Upper lobe of left lung (tissue), 4 donors: ENCODE data around the gene EML4.

Experiments
- CTCF ChIP-seq, 6 experiments: fragments of 450-650 bp in 4 of 6; fragments of 200-600 bp in 2 of 6; sonication (generic) in 2 of 6; IDR thresholded peaks; one replicate each; pipeline ENCODE4 v1.5.1; 2016 to 2019; ENCODE audit warnings: antibody characterized with exemption in 6 of 6
- EP300 ChIP-seq, 4 donors: sonication (generic); formaldehyde crosslinking; IDR thresholded peaks; one replicate each; pipeline ENCODE4 v1.5.1; 2017; ENCODE audit warnings: antibody characterized with exemption in 4 of 4, control low read depth in 2 of 4

DNA sequence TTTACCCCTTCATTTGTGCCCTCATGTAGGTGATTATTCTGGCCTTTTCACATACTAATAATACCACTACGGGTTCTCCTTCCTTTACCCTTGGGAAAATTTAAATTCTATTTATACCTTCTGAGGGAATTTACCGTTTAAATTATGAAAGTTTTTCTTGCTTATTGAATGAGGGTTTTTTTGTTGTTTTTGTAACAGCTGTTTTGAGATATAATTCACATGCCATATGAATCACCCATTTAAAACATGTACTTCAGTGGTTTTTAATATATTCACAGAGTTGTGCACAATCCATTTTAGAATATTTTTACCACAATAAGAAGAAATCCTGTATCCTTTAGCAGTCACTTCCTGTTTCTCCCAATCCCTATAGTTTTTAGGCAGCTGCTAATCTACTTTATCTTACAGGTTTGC, 54.7 kb downstream of the EML4 start:
- no peak for TF ChIP-seq CTCF (IDR thresholded peaks at IDR 0.05)
- no peak for TF ChIP-seq EP300 (IDR thresholded peaks at IDR 0.05)
